ENCODE measurements around the gene CIBAR2. TPM values are rescaled to one million over a fixed set of nuclear protein-coding genes. Genes with fewer than 3 reads are reported as not detected.

Gene CIBAR2
- total RNA-seq, 1 experiment from 2014 or later, result not detected

DNA sequence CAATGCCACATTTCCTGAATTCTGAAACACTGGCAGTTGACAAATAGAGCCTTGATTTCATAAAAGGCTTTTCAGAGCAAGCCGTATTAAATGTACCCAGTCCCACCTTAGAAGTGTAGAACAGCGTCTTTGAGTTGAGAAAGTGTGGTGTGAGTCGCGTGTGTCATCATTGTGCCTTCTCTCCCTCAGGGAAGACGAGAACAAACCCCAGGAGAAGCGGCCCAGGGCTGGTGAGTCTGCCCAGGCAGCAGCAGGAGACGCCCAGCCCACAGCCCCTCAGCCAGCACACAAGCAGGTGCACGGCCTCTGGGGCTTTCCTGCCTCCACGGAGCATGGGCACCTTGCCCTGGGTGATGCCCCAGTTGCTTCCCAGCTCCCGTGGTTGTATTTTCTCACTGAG is 34.0 kb downstream of the CIBAR2 start:
- Histone ChIP-seq H3K79me2 (ENCODE audit: low read length) (no peaks in the 10 kb centered on the region), H3K27ac (ENCODE audit: low read length) (no peak overlapping the region), H4K20me1 (ENCODE audit: insufficient read depth, low read depth, low read length) (0 out of 2 replicates have a peak, but pooled peaks cover 5% of the 10 kb centered on the region), H3K36me3 (ENCODE audit: insufficient read depth, low read length) (no peaks in the 10 kb centered on the region), H3K9me3 (ENCODE audit: low read length) (no peaks in the 10 kb centered on the region), H3K4me1 (ENCODE audit: low read length) (peaks cover 4% of the 10 kb centered on the region), H3K9ac (ENCODE audit: low read length) (no peak overlapping the region), H3K27me3 (ENCODE audit: low read length) (no peaks in the 10 kb centered on the region), H3K4me2 (ENCODE audit: low read depth, low read length, poor library complexity, severe bottlenecking) (no peak overlapping the region), H3K4me3 (ENCODE audit: low read length) (no peak overlapping the region), H2AFZ (ENCODE audit: low read length) (no peak overlapping the region), H3K9me2 (replicated peaks; ENCODE audit: insufficient read depth, low read length) (no peaks in the 10 kb centered on the region)
- no peak for DNase-seq

GRCh38 chr16:85077576-85078125 is 34.6 kb downstream of the CIBAR2 start:
- H3K4me1 ChIP-seq (ENCODE audit: low read length), result no peaks in the 10 kb centered on the region
- H3K36me3 ChIP-seq (ENCODE audit: insufficient read depth, low read length), result no peaks in the 10 kb centered on the region
- no peak overlapping the region for H3K27ac ChIP-seq (ENCODE audit: low read length)
- no peak overlapping the region for H2AFZ ChIP-seq (ENCODE audit: low read length)
- H3K27me3 ChIP-seq (ENCODE audit: low read length), result no peaks in the 10 kb centered on the region
- H3K9ac ChIP-seq (ENCODE audit: low read length), result no peak overlapping the region
- no peaks in the 10 kb centered on the region for H3K79me2 ChIP-seq (ENCODE audit: low read length)
- no peak overlapping the region for H3K4me3 ChIP-seq (ENCODE audit: low read length)
- H3K9me3 ChIP-seq (ENCODE audit: low read length), result no peaks in the 10 kb centered on the region
- 0 out of 2 replicates have a peak, but pooled peaks cover 3% of the 10 kb centered on the region for H4K20me1 ChIP-seq (ENCODE audit: insufficient read depth, low read depth, low read length)
- H3K4me2 ChIP-seq (ENCODE audit: low read depth, low read length, poor library complexity, severe bottlenecking), result no peak overlapping the region
- H3K9me2 ChIP-seq (replicated peaks; ENCODE audit: insufficient read depth, low read length), result no peaks in the 10 kb centered on the region
- no peak for DNase-seq

- Histone ChIP-seq H3K4me1 (ENCODE audit: low read length) (no peaks in the 10 kb centered on the region), H3K27ac (ENCODE audit: low read length) (no peak overlapping the region), H3K4me3 (ENCODE audit: low read length) (no peak overlapping the region), H3K79me2 (ENCODE audit: low read length) (no peaks in the 10 kb centered on the region), H3K9me3 (ENCODE audit: low read length) (no peaks in the 10 kb centered on the region), H3K9me2 (replicated peaks; ENCODE audit: insufficient read depth, low read length) (no peaks in the 10 kb centered on the region), H3K36me3 (ENCODE audit: insufficient read depth, low read length) (no peaks in the 10 kb centered on the region), H3K9ac (ENCODE audit: low read length) (no peak overlapping the region), H3K27me3 (ENCODE audit: low read length) (no peaks in the 10 kb centered on the region), H4K20me1 (ENCODE audit: insufficient read depth, low read depth, low read length) (no peaks in the 10 kb centered on the region), H2AFZ (ENCODE audit: low read length) (no peak overlapping the region), H3K4me2 (ENCODE audit: low read depth, low read length, poor library complexity, severe bottlenecking) (no peak overlapping the region)
- DNase-seq, result no peak
These were observed 35.2 kb downstream of the CIBAR2 start for GRCh38 chr16:85077039-85077438.

DNA sequence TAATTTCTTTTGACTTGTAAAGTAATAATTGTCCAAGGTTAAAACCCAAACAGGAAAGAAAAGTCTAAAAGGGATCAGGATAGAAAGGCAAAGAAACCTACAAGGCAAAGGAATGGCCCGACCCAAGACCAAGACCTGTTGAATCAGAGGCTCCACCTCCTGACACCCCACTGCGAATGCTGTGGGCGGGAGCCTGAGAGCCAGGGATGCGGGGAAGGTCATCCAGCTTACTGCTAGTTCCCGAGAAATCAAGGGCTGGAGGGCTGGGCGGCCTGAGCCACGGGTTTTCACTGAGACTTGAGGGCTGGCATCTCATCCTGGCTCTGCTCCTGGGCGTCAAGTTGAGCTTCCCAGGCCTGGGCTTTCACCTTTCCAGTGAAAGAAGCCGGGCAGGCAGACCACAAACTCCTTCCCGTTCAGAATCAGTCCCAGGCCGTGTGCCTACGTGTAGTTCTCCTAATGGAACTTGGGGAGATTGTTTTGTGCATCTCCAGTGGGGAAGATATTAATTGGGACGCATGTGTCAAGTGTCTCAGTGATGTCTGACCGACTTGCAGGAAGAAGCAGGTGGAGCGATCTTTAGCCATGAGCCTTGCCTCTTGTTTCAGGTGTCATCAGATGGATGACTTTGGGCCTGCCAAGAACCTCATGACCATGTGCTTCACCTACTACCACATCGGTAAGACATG is 36.9 kb downstream of the CIBAR2 start:
- no peaks in the 10 kb centered on the region for H3K9me3 ChIP-seq (ENCODE audit: low read length)
- DNase-seq, result no peak
- no peaks in the 10 kb centered on the region for H4K20me1 ChIP-seq (ENCODE audit: insufficient read depth, low read depth, low read length)
- no peaks in the 10 kb centered on the region for H3K79me2 ChIP-seq (ENCODE audit: low read length)
- no peaks in the 10 kb centered on the region for H3K9me2 ChIP-seq (replicated peaks; ENCODE audit: insufficient read depth, low read length)
- H3K9ac ChIP-seq (ENCODE audit: low read length), result no peak overlapping the region
- H3K27ac ChIP-seq (ENCODE audit: low read length), result no peak overlapping the region
- H3K27me3 ChIP-seq (ENCODE audit: low read length), result no peaks in the 10 kb centered on the region
- no peak overlapping the region for H3K4me2 ChIP-seq (ENCODE audit: low read depth, low read length, poor library complexity, severe bottlenecking)
- H3K36me3 ChIP-seq (ENCODE audit: insufficient read depth, low read length), result no peaks in the 10 kb centered on the region
- H3K4me1 ChIP-seq (ENCODE audit: low read length), result no peaks in the 10 kb centered on the region
- no peak overlapping the region for H3K4me3 ChIP-seq (ENCODE audit: low read length)
- H2AFZ ChIP-seq (ENCODE audit: low read length), result no peak overlapping the region

- Histone ChIP-seq H3K9me2 (replicated peaks; ENCODE audit: insufficient read depth, low read length) (no peaks in the 10 kb centered on the region), H3K79me2 (ENCODE audit: low read length) (no peaks in the 10 kb centered on the region), H3K9ac (ENCODE audit: low read length) (no peak overlapping the region), H3K9me3 (ENCODE audit: low read length) (no peaks in the 10 kb centered on the region), H3K27me3 (ENCODE audit: low read length) (no peaks in the 10 kb centered on the region), H2AFZ (ENCODE audit: low read length) (no peak overlapping the region), H4K20me1 (ENCODE audit: insufficient read depth, low read depth, low read length) (no peaks in the 10 kb centered on the region), H3K4me3 (ENCODE audit: low read length) (no peak overlapping the region), H3K4me2 (ENCODE audit: low read depth, low read length, poor library complexity, severe bottlenecking) (no peak overlapping the region), H3K4me1 (ENCODE audit: low read length) (no peaks in the 10 kb centered on the region), H3K36me3 (ENCODE audit: insufficient read depth, low read length) (no peaks in the 10 kb centered on the region), H3K27ac (ENCODE audit: low read length) (no peak overlapping the region)
- no peak for DNase-seq
These were observed 37.9 kb downstream of the CIBAR2 start for GRCh38 chr16:85074225-85074914.

- Histone ChIP-seq H3K36me3 (ENCODE audit: insufficient read depth, low read length) (no peaks in the 10 kb centered on the region), H2AFZ (ENCODE audit: low read length) (no peak overlapping the region), H3K9me3 (ENCODE audit: low read length) (no peaks in the 10 kb centered on the region), H3K9ac (ENCODE audit: low read length) (no peak overlapping the region), H4K20me1 (ENCODE audit: insufficient read depth, low read depth, low read length) (no peaks in the 10 kb centered on the region), H3K4me3 (ENCODE audit: low read length) (no peak overlapping the region), H3K4me1 (ENCODE audit: low read length) (no peaks in the 10 kb centered on the region), H3K27ac (ENCODE audit: low read length) (no peak overlapping the region), H3K27me3 (ENCODE audit: low read length) (no peaks in the 10 kb centered on the region), H3K4me2 (ENCODE audit: low read depth, low read length, poor library complexity, severe bottlenecking) (no peak overlapping the region), H3K9me2 (replicated peaks; ENCODE audit: insufficient read depth, low read length) (no peaks in the 10 kb centered on the region), H3K79me2 (ENCODE audit: low read length) (no peaks in the 10 kb centered on the region)
- no peak for DNase-seq
These were observed 39.3 kb downstream of the CIBAR2 start for GRCh38 chr16:85072947-85073346.

- Histone ChIP-seq H3K4me2 (ENCODE audit: low read depth, low read length, poor library complexity, severe bottlenecking) (no peak overlapping the region), H3K36me3 (ENCODE audit: insufficient read depth, low read length) (no peaks in the 10 kb centered on the region), H3K27ac (ENCODE audit: low read length) (no peak overlapping the region), H3K9ac (ENCODE audit: low read length) (no peak overlapping the region), H4K20me1 (ENCODE audit: insufficient read depth, low read depth, low read length) (no peaks in the 10 kb centered on the region; the same call in 1 of the 2 replicates), H3K4me1 (ENCODE audit: low read length) (no peaks in the 10 kb centered on the region), H3K4me3 (ENCODE audit: low read length) (no peak overlapping the region), H3K9me3 (ENCODE audit: low read length) (no peaks in the 10 kb centered on the region), H2AFZ (ENCODE audit: low read length) (no peak overlapping the region), H3K27me3 (ENCODE audit: low read length) (no peaks in the 10 kb centered on the region), H3K9me2 (replicated peaks; ENCODE audit: insufficient read depth, low read length) (no peaks in the 10 kb centered on the region), H3K79me2 (ENCODE audit: low read length) (no peaks in the 10 kb centered on the region)
- no peak for DNase-seq
These were observed 40.0 kb downstream of the CIBAR2 start for GRCh38 chr16:85072076-85072860.

GRCh38 chr16:85069171-85069570 is 43.1 kb downstream of the CIBAR2 start:
- H3K9me3 ChIP-seq (ENCODE audit: low read length), result no peaks in the 10 kb centered on the region
- no peak overlapping the region for H3K27ac ChIP-seq (ENCODE audit: low read length)
- H2AFZ ChIP-seq (ENCODE audit: low read length), result no peak overlapping the region
- H3K4me2 ChIP-seq (ENCODE audit: low read depth, low read length, poor library complexity, severe bottlenecking), result no peak overlapping the region
- no peaks in the 10 kb centered on the region for H3K36me3 ChIP-seq (ENCODE audit: insufficient read depth, low read length)
- no peaks in the 10 kb centered on the region for H3K27me3 ChIP-seq (ENCODE audit: low read length)
- no peak overlapping the region for H3K4me3 ChIP-seq (ENCODE audit: low read length)
- H3K9ac ChIP-seq (ENCODE audit: low read length), result no peak overlapping the region
- no peaks in the 10 kb centered on the region; the same call in 1 of the 2 replicates for H4K20me1 ChIP-seq (ENCODE audit: insufficient read depth, low read depth, low read length)
- H3K79me2 ChIP-seq (ENCODE audit: low read length), result no peaks in the 10 kb centered on the region
- no peaks in the 10 kb centered on the region for H3K9me2 ChIP-seq (replicated peaks; ENCODE audit: insufficient read depth, low read length)
- no peak for DNase-seq
- H3K4me1 ChIP-seq (ENCODE audit: low read length), result no peaks in the 10 kb centered on the region
